Measurements from ENCODE around the gene NFX1. TPM values are rescaled to one million over a fixed set of nuclear protein-coding genes. Genes with fewer than 3 reads are reported as not detected.

Gene NFX1
- total RNA-seq, 2 donors from 2014 or later, result 23.7 to 29.1 TPM

DNA sequence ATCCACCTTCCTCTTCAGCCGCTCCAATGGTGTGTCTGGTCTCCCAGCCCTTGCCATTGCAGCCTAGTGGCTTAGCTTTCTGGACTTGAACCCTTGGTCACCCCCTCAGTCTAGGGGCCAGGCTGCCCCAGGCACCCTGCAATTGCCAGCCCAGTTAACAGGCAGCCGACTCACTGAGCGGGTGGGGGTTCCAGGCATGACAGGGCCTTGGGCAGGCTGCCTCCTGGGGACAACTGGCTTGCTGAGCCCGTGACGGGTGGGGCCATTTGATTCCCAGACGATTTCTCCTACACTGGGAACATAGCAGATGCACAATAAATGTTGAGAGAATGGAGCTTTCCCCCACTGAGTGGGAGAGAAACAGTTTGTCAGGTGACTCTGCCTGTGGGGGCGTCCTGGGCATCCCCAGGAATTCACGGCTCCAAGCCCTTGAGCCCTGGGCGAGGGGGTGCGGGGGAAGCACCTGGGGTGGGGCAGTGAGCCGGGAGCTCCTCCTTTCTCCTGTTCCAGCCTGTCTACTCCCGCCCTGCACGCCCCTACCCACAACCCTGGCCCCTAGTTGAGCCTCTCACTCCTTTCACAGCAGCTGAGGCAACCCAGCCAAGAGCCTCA is 124.7 kb downstream of the NFX1 start:
- Histone ChIP-seq H3K27ac (no peak overlapping the region), H3K4me3 (no peak overlapping the region), H3K27me3 (no peaks in the 10 kb centered on the region), H3K4me1 (peaks cover 0 to 10% of the 10 kb centered on the region in 2 donors), H3K9me3 (no peaks in the 10 kb centered on the region), H3K36me3 (no peaks in the 10 kb centered on the region)
- TF ChIP-seq, protein P1, sequence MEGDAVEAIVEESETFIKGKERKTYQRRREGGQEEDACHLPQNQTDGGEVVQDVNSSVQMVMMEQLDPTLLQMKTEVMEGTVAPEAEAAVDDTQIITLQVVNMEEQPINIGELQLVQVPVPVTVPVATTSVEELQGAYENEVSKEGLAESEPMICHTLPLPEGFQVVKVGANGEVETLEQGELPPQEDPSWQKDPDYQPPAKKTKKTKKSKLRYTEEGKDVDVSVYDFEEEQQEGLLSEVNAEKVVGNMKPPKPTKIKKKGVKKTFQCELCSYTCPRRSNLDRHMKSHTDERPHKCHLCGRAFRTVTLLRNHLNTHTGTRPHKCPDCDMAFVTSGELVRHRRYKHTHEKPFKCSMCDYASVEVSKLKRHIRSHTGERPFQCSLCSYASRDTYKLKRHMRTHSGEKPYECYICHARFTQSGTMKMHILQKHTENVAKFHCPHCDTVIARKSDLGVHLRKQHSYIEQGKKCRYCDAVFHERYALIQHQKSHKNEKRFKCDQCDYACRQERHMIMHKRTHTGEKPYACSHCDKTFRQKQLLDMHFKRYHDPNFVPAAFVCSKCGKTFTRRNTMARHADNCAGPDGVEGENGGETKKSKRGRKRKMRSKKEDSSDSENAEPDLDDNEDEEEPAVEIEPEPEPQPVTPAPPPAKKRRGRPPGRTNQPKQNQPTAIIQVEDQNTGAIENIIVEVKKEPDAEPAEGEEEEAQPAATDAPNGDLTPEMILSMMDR (IDR thresholded peaks at IDR 0.05), result no peak
- no peak for DNase-seq (ENCODE audit: low spot score)

DNA sequence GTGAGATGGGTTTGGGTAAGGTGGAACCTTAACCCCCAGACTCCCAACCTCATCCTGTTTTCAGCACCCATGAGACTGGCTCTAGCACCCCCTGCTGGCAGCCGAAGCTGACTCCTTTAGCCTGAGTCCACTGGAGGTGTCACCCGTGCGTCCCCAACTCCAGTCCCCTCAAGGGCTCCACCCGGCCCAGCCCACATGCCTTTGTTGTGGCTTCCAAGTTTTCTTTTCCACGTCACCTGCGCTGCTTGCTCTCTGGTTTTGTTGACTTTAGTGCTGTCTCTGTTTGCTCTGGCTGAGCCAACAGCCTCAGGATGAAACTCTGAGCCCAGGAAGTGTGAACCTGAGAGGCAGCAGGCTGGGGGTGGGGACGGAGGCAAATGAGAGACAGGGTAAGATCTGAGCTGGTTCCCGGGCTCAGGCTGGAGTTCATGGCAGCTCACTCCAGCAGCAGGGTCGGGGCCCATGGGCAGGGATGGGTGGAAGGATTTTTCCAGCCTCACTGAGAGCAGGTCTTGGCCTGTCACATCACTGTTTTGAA is 125.3 kb downstream of the NFX1 start:
- Histone ChIP-seq H3K9me3 (no peaks in the 10 kb centered on the region), H3K36me3 (no peaks in the 10 kb centered on the region), H3K4me1 (peaks cover 0 to 10% of the 10 kb centered on the region in 2 donors), H3K27me3 (no peaks in the 10 kb centered on the region), H3K27ac (no peak overlapping the region), H3K4me3 (no peak overlapping the region)
- peak; percentile 69 for DNase-seq (ENCODE audit: low spot score)
- TF ChIP-seq, protein P1 (IDR thresholded peaks at IDR 0.05), result peak; percentile 62 to 79

DNA sequence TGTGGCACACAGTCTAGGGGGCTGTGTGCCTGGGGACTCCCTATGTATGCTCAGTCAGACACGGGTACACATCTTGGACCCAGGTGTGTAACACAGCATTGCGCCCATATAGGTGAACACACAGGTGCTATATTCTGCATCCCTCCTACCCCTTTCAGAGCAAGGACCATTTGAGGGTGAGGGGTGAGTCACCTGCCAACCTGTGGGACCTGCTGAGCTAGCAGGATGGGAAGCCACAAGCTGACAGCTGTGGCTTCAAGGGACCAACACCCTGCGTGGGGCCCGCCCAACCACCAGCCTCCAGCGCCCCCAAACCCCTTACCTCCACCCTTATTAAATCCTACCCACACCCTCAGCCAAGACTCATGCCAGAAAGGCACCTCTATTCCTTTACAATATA is 126.7 kb downstream of the NFX1 start:
- H3K27me3 ChIP-seq, result no peaks in the 10 kb centered on the region
- H3K4me1 ChIP-seq, result peaks cover 0 to 10% of the 10 kb centered on the region in 2 donors
- TF ChIP-seq, protein P1 (IDR thresholded peaks at IDR 0.05), result no peak
- DNase-seq (ENCODE audit: low spot score), result no peak
- H3K27ac ChIP-seq, result no peak overlapping the region
- no peak overlapping the region for H3K4me3 ChIP-seq
- no peaks in the 10 kb centered on the region for H3K36me3 ChIP-seq
- no peaks in the 10 kb centered on the region for H3K9me3 ChIP-seq

DNA sequence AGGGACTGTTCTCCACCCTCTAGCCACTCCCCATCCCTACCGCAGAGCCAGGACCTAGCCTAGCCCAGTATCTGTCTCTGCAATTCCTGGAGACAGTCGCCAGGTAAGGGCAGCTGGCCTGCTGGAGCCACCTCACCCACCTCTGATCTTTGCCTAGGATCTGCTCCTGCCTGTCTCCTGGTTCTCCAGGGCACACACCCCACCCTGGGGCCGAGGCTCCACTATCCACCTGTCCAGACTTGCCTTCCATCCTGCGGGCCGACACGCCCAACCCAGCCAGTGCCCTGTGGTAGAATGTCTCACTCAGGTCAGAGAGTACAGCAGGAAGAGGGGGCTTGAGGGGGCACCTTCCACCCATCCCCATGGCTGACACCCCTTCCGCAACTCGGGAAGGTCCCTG is 127.8 kb downstream of the NFX1 start:
- Histone ChIP-seq H3K9me3 (no peaks in the 10 kb centered on the region), H3K4me1 (peaks cover 0 to 10% of the 10 kb centered on the region in 2 donors), H3K27ac (no peak overlapping the region), H3K4me3 (no peak overlapping the region), H3K36me3 (no peaks in the 10 kb centered on the region), H3K27me3 (no peaks in the 10 kb centered on the region)
- TF ChIP-seq, protein P1 (IDR thresholded peaks at IDR 0.05), result no peak
- no peak for DNase-seq (ENCODE audit: low spot score)

DNA sequence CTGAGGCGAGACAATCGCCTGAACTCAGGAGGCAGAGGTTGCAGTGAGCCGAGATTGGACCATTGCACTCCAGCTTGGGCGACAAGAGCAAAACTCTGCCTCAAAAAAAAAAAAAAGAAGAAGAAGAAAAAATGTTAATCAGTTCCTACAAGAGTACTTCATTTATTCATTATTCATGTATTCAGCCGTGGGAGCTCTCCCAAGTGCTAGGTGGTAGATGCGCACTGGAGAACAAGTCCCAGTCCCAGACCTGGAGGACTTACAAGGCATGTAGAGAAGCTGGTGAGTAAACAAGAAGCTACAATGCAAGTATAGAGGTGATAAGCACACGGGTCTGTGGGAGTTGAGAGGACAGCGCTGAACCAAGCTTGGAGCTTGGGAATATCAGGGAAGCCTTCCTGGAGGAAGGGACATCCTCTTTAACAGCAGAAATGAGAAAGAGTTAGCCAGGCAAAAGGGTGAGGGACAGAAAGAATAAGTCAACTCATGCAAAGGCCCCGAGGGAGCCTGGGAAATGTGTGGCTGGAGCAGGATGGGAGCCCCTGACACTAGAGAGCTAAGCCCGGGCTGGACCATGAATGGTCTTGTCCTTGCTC is 129.5 kb downstream of the NFX1 start:
- no peaks in the 10 kb centered on the region for H3K27me3 ChIP-seq
- TF ChIP-seq, protein P1 (IDR thresholded peaks at IDR 0.05), result no peak

More for the DNA sequence above, 129.5 kb downstream of the NFX1 start:
- Histone ChIP-seq H3K4me1 (peaks cover 0 to 8% of the 10 kb centered on the region in 2 donors), H3K9me3 (no peaks in the 10 kb centered on the region), H3K27ac (no peak overlapping the region), H3K4me3 (no peak overlapping the region), H3K36me3 (no peaks in the 10 kb centered on the region)
- DNase-seq (ENCODE audit: low spot score), result no peak

Other genes starting within 250 kb of the NFX1 start
- 10 to 100 TPM; 11.4 to 12.2 TPM for gene SMU1, start 213.8 kb upstream of the NFX1 start, total RNA-seq
- 10 to 100 TPM; 57.6 to 76.1 TPM for gene B4GALT1, start 123.2 kb upstream of the NFX1 start, total RNA-seq
- not detected for gene SPINK4, start 50.3 kb upstream of the NFX1 start, total RNA-seq
- gene BAG1, start 25.8 kb upstream of the NFX1 start, total RNA-seq, result 100 to 1,000 TPM; 162 to 166 TPM
- 10 to 100 TPM; 44.0 to 51.1 TPM for gene CHMP5, start 25.5 kb upstream of the NFX1 start, total RNA-seq
- 10 to 100 TPM; 58.4 to 74.9 TPM for gene AQP7, start 112.1 kb downstream of the NFX1 start, total RNA-seq
- gene AQP3, start 157.1 kb downstream of the NFX1 start, total RNA-seq, result 100 to 1,000 TPM in 1 of 2 donors, 10 to 100 TPM in 1; 14.3 to 116 TPM
- gene NOL6, start 183.4 kb downstream of the NFX1 start, total RNA-seq, result 10 to 100 TPM; 12.5 to 16.1 TPM
- under 1 TPM in 1 of 2 donors, not detected in 1; 0.11 TPM for gene ANKRD18B, start 233.7 kb downstream of the NFX1 start, total RNA-seq